ENCODE measurements around the gene C6orf163. TPM values are rescaled to one million over a fixed set of nuclear protein-coding genes. Genes with fewer than 3 reads are reported as not detected.

C6orf163 gene
- total and polyA plus RNA-seq, 2 donors (not counting 1 experiment from before 2014, with no cell fraction given) = 0.57 to 10.0 TPM

- H3K4me2 ChIP-seq (replicated peaks; ENCODE audit: low read depth, low read length, poor library complexity, severe bottlenecking) = peak overlapping the region; percentile 84
- peaks cover 8% of the 10 kb centered on the region for H3K27me3 Mint-ChIP-seq
- peak overlapping the region; percentile 86 for H3K27ac Mint-ChIP-seq
- peak overlapping the region; percentile 83 to 98 (median 94) for H3K4me3 ChIP-seq (ENCODE audit: control extremely low read depth in 1 of 5, extremely low read depth in 1 of 5, insufficient read depth in 1 of 5, low read depth in 2 of 5, low read length in 4 of 5)
- intact Hi-C loops (cut with micrococcal nuclease) = loop anchor here (1.0 to 5.0 kb wide), 6 partner anchors 64 to 294 kb away; partner anchors contain the start of genes AKIRIN2, RARS2, SLC35A1 and SMIM8
- DNase-seq (no peak), ATAC-seq (ENCODE audit: low read depth) (peak; percentile 2)
- no peaks in the 10 kb centered on the region for H3K36me3 ChIP-seq (replicated peaks in 1 of 2; ENCODE audit: control extremely low read depth in 1 of 2, control insufficient read depth in 1 of 2, extremely low read depth in 1 of 2, insufficient read depth in 2 of 2, low read length in 1 of 2)
- no CpG with 5 or more reads among the region's 5 CpGs for WGBS (ENCODE audit: insufficient coverage)
- H2AFZ ChIP-seq (ENCODE audit: insufficient read depth, low read depth, low read length, poor library complexity, severe bottlenecking) = peak overlapping the region; percentile 98
- H3K27ac ChIP-seq (ENCODE audit: low read length in 2 of 2) = peak overlapping the region in 1 of 2 donors; percentile 69
- POLR2A ChIA-PET = interaction anchor here (0.7 to 1.0 kb wide), 4 partner anchors 87 to 348 kb away, joined by 3 to 4 read pairs (median 3); no protein-coding TSS in a partner anchor
- no peaks in the 10 kb centered on the region for H3K9me3 Mint-ChIP-seq (ENCODE audit: insufficient read depth)
- H4K20me1 ChIP-seq (ENCODE audit: control insufficient read depth, insufficient read depth, low read length, poor library complexity, severe bottlenecking) = no peaks in the 10 kb centered on the region
- H3K4me1 ChIP-seq (ENCODE audit: control insufficient read depth in 2 of 2, insufficient read depth in 2 of 2, low read length in 2 of 2) = peaks cover 4 to 10% of the 10 kb centered on the region in 2 donors
- peak overlapping the region; percentile 91 for H3K4me3 Mint-ChIP-seq
- TF ChIP-seq CTCF (IDR thresholded peaks at IDR 0.05) (no peak), EZH2 (IDR thresholded peaks at IDR 0.05; ENCODE audit: borderline replicate concordance, insufficient read depth, low read depth, low read length, poor library complexity, severe bottlenecking) (no peak)
- H3K9me3 ChIP-seq (ENCODE audit: control extremely low read depth in 1 of 3, control insufficient read depth in 2 of 3, insufficient read depth in 1 of 3, low read length in 2 of 3) = no peaks in the 10 kb centered on the region
- peak overlapping the region; percentile 93 for H3K9ac ChIP-seq (ENCODE audit: low read length)
- no peaks in the 10 kb centered on the region for H3K79me2 ChIP-seq (ENCODE audit: control insufficient read depth, insufficient read depth, low read length)
- CTCF ChIA-PET = interaction anchor here (0.8 to 1.6 kb wide), 5 partner anchors 15 to 1461 kb away, joined by 3 to 6 read pairs (median 5); no protein-coding TSS in a partner anchor
- H3K4me1 Mint-ChIP-seq = peaks cover 9% of the 10 kb centered on the region
- H3K27me3 ChIP-seq (replicated peaks in 1 of 4; ENCODE audit: control extremely low read depth in 1 of 4, control insufficient read depth in 3 of 4, insufficient read depth in 4 of 4, low read length in 3 of 4) = peaks cover 0 to 7% (median 0%) of the 10 kb centered on the region in 4 experiments
These were observed 64.1 kb downstream of the C6orf163 start for GRCh38 chr6:87408721-87409155.

Other genes starting within 250 kb of the C6orf163 start
- gene CGA, start 249.7 kb upstream of the C6orf163 start, total RNA-seq = not detected in 2 replicates
- gene CGA, start 249.7 kb upstream of the C6orf163 start, polyA plus RNA-seq = not detected in 2 replicates
- 84.1 and 86.5 TPM in 2 replicates for gene ZNF292, start 189.2 kb upstream of the C6orf163 start, total RNA-seq
- gene ZNF292, start 189.2 kb upstream of the C6orf163 start, polyA plus RNA-seq = 10.1 and 13.3 TPM in 2 replicates
- gene SMIM8, start 22.2 kb upstream of the C6orf163 start, total RNA-seq = 18.7 and 19.1 TPM in 2 replicates
- gene SMIM8, start 22.2 kb upstream of the C6orf163 start, polyA plus RNA-seq = 3.7 and 5.1 TPM in 2 replicates
- gene GJB7, start 15.5 kb upstream of the C6orf163 start, total RNA-seq = not detected in 2 replicates
- gene GJB7, start 15.5 kb upstream of the C6orf163 start, polyA plus RNA-seq = not detected in 2 replicates
- gene CFAP206, start 63.2 kb downstream of the C6orf163 start, total RNA-seq = not detected in 2 replicates
- not detected in 2 replicates for gene CFAP206, start 63.2 kb downstream of the C6orf163 start, polyA plus RNA-seq
- gene SLC35A1, start 128.2 kb downstream of the C6orf163 start, total RNA-seq = 15.1 and 15.6 TPM in 2 replicates
- gene SLC35A1, start 128.2 kb downstream of the C6orf163 start, polyA plus RNA-seq = 9.1 and 13.8 TPM in 2 replicates
- gene RARS2, start 245.2 kb downstream of the C6orf163 start, total RNA-seq = 37.9 and 38.7 TPM in 2 replicates
- 7.1 and 8.1 TPM in 2 replicates for gene RARS2, start 245.2 kb downstream of the C6orf163 start, polyA plus RNA-seq
- gene ORC3, start 245.3 kb downstream of the C6orf163 start, total RNA-seq = 27.8 and 31.2 TPM in 2 replicates
- gene ORC3, start 245.3 kb downstream of the C6orf163 start, polyA plus RNA-seq = 15.4 and 16.1 TPM in 2 replicates

All from B cell (primary cell).